Activated CD4-positive, alpha-beta T cell treated with anti-CD3 and anti-CD28 coated beads, Interleukin-2, amount 10 ng/mL, durations not matched to agents 7 days and 5 days (primary cell): Measurements from ENCODE around the gene TADA1. TPM values are rescaled to one million over a fixed set of nuclear protein-coding genes. Genes with fewer than 3 reads are reported as not detected.

Experiments
- CTCF ChIA-PET: fragments of 350-600 bp; sonication (Branson Sonifier 250); formaldehyde crosslinking; loops from one replicate; lab custom pipeline; 2021; ENCODE audit warnings: antibody characterized with exemption; lab: Charles Lee
- POLR2A ChIA-PET: fragments of 350-600 bp; sonication (Branson Sonifier 250); formaldehyde crosslinking; loops from one replicate; lab custom pipeline; 2021; ENCODE audit warnings: antibody characterized with exemption; lab: Charles Lee
- DNase-seq: peaks from one replicate; pipeline ENCODE4 v3.0.0-alpha.2; 2020
- H3K27ac Mint-ChIP-seq: one replicate; pipeline ENCODE4 v1.8.0; 2021; ENCODE audit warnings: mild to moderate bottlenecking, moderate library complexity, mixed read lengths
- H3K27me3 Mint-ChIP-seq: one replicate; pipeline ENCODE4 v1.8.0; 2021; ENCODE audit warnings: mixed read lengths
- H3K36me3 Mint-ChIP-seq: one replicate; pipeline ENCODE4 v1.8.0; 2021; ENCODE audit warnings: low read depth, mixed read lengths
- H3K4me1 Mint-ChIP-seq: one replicate; pipeline ENCODE4 v1.8.0; 2021; ENCODE audit warnings: mixed read lengths
- H3K4me3 Mint-ChIP-seq: one replicate; pipeline ENCODE4 v1.8.0; 2021; ENCODE audit warnings: mild to moderate bottlenecking, moderate library complexity, mixed read lengths
- H3K9me3 Mint-ChIP-seq: one replicate; pipeline ENCODE4 v1.8.0; 2021; ENCODE audit warnings: mixed read lengths
- total RNA-seq, 2 experiments: library from RNA; stranded (reverse); gene quantifications; one replicate each; pipeline ENCODE4 v1.2.3, GENCODE V29; 2021

Gene TADA1
- total RNA-seq, 2 experiments from 2014 or later: 17.0 to 18.8 TPM

- Mint-ChIP-seq H3K9me3 (peaks cover 3% of the 10 kb centered on the region), H3K27me3 (peaks cover 3% of the 10 kb centered on the region), H3K36me3 (peaks cover 5% of the 10 kb centered on the region), H3K4me1 (peaks cover 38% of the 10 kb centered on the region), H3K27ac (no peak overlapping the region), H3K4me3 (no peak overlapping the region)
- no peak for DNase-seq
- ChIA-PET CTCF (interaction anchor here (0.9 to 10.6 kb wide), 10 partner anchors 10 to 359 kb away, joined by 3 to 278 read pairs (median 6); partner anchors contain the start of genes POGK, POU2F1 and TADA1), POLR2A (no interaction called here)
Observed at GRCh38 chr1:166908942-166909341, 32.9 kb upstream of the TADA1 start.

- Mint-ChIP-seq H3K4me1 (peaks cover 40% of the 10 kb centered on the region), H3K36me3 (peaks cover 5% of the 10 kb centered on the region), H3K27ac (no peak overlapping the region), H3K4me3 (no peak overlapping the region), H3K9me3 (peaks cover 3% of the 10 kb centered on the region), H3K27me3 (peaks cover 3% of the 10 kb centered on the region)
- no peak for DNase-seq
- ChIA-PET CTCF (interaction anchor here (1.9 to 10.6 kb wide), 3 partner anchors 24 to 313 kb away, joined by 5 to 278 read pairs (median 6); partner anchors contain the start of gene POU2F1), POLR2A (no interaction called here)
Observed at GRCh38 chr1:166907763-166908162, 31.7 kb upstream of the TADA1 start.

- Mint-ChIP-seq H3K9me3 (peaks cover 3% of the 10 kb centered on the region), H3K36me3 (peaks cover 5% of the 10 kb centered on the region), H3K27ac (no peak overlapping the region), H3K27me3 (peaks cover 2% of the 10 kb centered on the region), H3K4me3 (no peak overlapping the region), H3K4me1 (peaks cover 43% of the 10 kb centered on the region)
- ChIA-PET POLR2A (no interaction called here), CTCF (interaction anchor here (0.6 to 3.3 kb wide), 5 partner anchors 20 to 159 kb away, joined by 3 to 38 read pairs (median 4); partner anchors contain the start of gene TADA1)
- DNase-seq: no peak
Observed at GRCh38 chr1:166907051-166907450, 31.0 kb upstream of the TADA1 start.

GRCh38 chr1:166906647-166907046 lies 30.6 kb upstream of the TADA1 start:
- CTCF ChIA-PET: interaction anchor here (0.6 to 3.3 kb wide), 9 partner anchors 7 to 160 kb away, joined by 3 to 38 read pairs (median 4); partner anchors contain the start of gene TADA1
- H3K27ac Mint-ChIP-seq: no peak overlapping the region
- H3K27me3 Mint-ChIP-seq: peaks cover 2% of the 10 kb centered on the region
- H3K36me3 Mint-ChIP-seq: peaks cover 3% of the 10 kb centered on the region
- H3K4me3 Mint-ChIP-seq: no peak overlapping the region
- H3K4me1 Mint-ChIP-seq: peaks cover 43% of the 10 kb centered on the region
- no peak for DNase-seq
- H3K9me3 Mint-ChIP-seq: peaks cover 3% of the 10 kb centered on the region
- POLR2A ChIA-PET: no interaction called here

GRCh38 chr1:166905900-166906299 lies 29.8 kb upstream of the TADA1 start:
- H3K27me3 Mint-ChIP-seq: peaks cover 2% of the 10 kb centered on the region
- H3K27ac Mint-ChIP-seq: peak overlapping the region; percentile 84
- ChIA-PET CTCF (interaction anchor here (0.8 to 3.3 kb wide), 14 partner anchors 8 to 571 kb away, joined by 3 to 38 read pairs (median 4); partner anchors contain the start of gene TADA1), POLR2A (interaction anchor here (0.6 kb wide), 1 partner anchor 57 kb away, joined by 4 read pairs; no protein-coding TSS in a partner anchor)
- no peak overlapping the region for H3K4me3 Mint-ChIP-seq
- peak; percentile 27 for DNase-seq
- peaks cover 41% of the 10 kb centered on the region for H3K4me1 Mint-ChIP-seq
- no peaks in the 10 kb centered on the region for H3K9me3 Mint-ChIP-seq
- no peaks in the 10 kb centered on the region for H3K36me3 Mint-ChIP-seq

GRCh38 chr1:166905136-166905535 lies 29.1 kb upstream of the TADA1 start:
- no peak overlapping the region for H3K27ac Mint-ChIP-seq
- POLR2A ChIA-PET: interaction anchor here (0.6 kb wide), 1 partner anchor 70 kb away, joined by 3 read pairs; the partner anchor contains the start of gene ILDR2

GRCh38 chr1:166903232-166903631 lies 27.2 kb upstream of the TADA1 start:
- peaks cover 4% of the 10 kb centered on the region for H3K9me3 Mint-ChIP-seq
- ChIA-PET POLR2A (no interaction called here), CTCF (interaction anchor here (1.4 kb wide), 1 partner anchor 19 kb away, joined by 3 read pairs; no protein-coding TSS in a partner anchor)
- H3K27ac Mint-ChIP-seq: no peak overlapping the region
- no peak overlapping the region for H3K4me3 Mint-ChIP-seq
- DNase-seq: no peak
- peaks cover 35% of the 10 kb centered on the region for H3K4me1 Mint-ChIP-seq
- H3K27me3 Mint-ChIP-seq: peaks cover 8% of the 10 kb centered on the region
- no peaks in the 10 kb centered on the region for H3K36me3 Mint-ChIP-seq

More at GRCh38 chr1:166905136-166905535, 29.1 kb upstream of the TADA1 start:
- Mint-ChIP-seq H3K36me3 (no peaks in the 10 kb centered on the region), H3K4me1 (peaks cover 36% of the 10 kb centered on the region), H3K27me3 (peaks cover 4% of the 10 kb centered on the region), H3K4me3 (no peak overlapping the region), H3K9me3 (no peaks in the 10 kb centered on the region)
- no peak for DNase-seq
- CTCF ChIA-PET: interaction anchor here (0.6 to 3.3 kb wide), 11 partner anchors 9 to 1332 kb away, joined by 3 to 38 read pairs (median 4); partner anchors contain the start of gene TADA1

GRCh38 chr1:166902279-166902678 lies 26.2 kb upstream of the TADA1 start:
- no peak overlapping the region for H3K27ac Mint-ChIP-seq
- H3K9me3 Mint-ChIP-seq: peaks cover 10% of the 10 kb centered on the region
- peaks cover 11% of the 10 kb centered on the region for H3K27me3 Mint-ChIP-seq
- H3K4me3 Mint-ChIP-seq: no peak overlapping the region
- no peaks in the 10 kb centered on the region for H3K36me3 Mint-ChIP-seq
- POLR2A ChIA-PET: no interaction called here
- no peak for DNase-seq
- H3K4me1 Mint-ChIP-seq: peaks cover 29% of the 10 kb centered on the region
- CTCF ChIA-PET: interaction anchor here (1.0 to 1.4 kb wide), 3 partner anchors 8 to 157 kb away, joined by 5 to 9 read pairs (median 7); partner anchors contain the start of gene TADA1

- POLR2A ChIA-PET: no interaction called here
- Mint-ChIP-seq H3K9me3 (peaks cover 13% of the 10 kb centered on the region), H3K4me3 (no peak overlapping the region), H3K4me1 (peaks cover 18% of the 10 kb centered on the region), H3K27me3 (peaks cover 17% of the 10 kb centered on the region), H3K36me3 (peaks cover 2% of the 10 kb centered on the region), H3K27ac (no peak overlapping the region)
- CTCF ChIA-PET: no interaction called here
- no peak for DNase-seq
Observed at GRCh38 chr1:166900987-166901386, 24.9 kb upstream of the TADA1 start.

- CTCF ChIA-PET: interaction anchor here (2.0 to 6.3 kb wide), 2 partner anchors 10 to 159 kb away, joined by 8 to 25 read pairs; no protein-coding TSS in a partner anchor
- Mint-ChIP-seq H3K36me3 (peaks cover 2% of the 10 kb centered on the region), H3K9me3 (peaks cover 13% of the 10 kb centered on the region), H3K27me3 (peaks cover 21% of the 10 kb centered on the region), H3K4me3 (no peak overlapping the region), H3K27ac (no peak overlapping the region), H3K4me1 (peaks cover 7% of the 10 kb centered on the region)
- POLR2A ChIA-PET: no interaction called here
- DNase-seq: no peak
Observed at GRCh38 chr1:166899769-166900168, 23.7 kb upstream of the TADA1 start.

GRCh38 chr1:166895766-166896165 lies 19.7 kb upstream of the TADA1 start:
- H3K4me3 Mint-ChIP-seq: no peak overlapping the region
- no peaks in the 10 kb centered on the region for H3K4me1 Mint-ChIP-seq
- H3K9me3 Mint-ChIP-seq: peaks cover 13% of the 10 kb centered on the region
- ChIA-PET CTCF (interaction anchor here (1.5 to 6.3 kb wide), 2 partner anchors 15 to 163 kb away, joined by 3 to 25 read pairs; no protein-coding TSS in a partner anchor), POLR2A (no interaction called here)
- no peak overlapping the region for H3K27ac Mint-ChIP-seq
- no peak for DNase-seq
- peaks cover 2% of the 10 kb centered on the region for H3K36me3 Mint-ChIP-seq
- H3K27me3 Mint-ChIP-seq: peaks cover 45% of the 10 kb centered on the region

- DNase-seq: no peak
- Mint-ChIP-seq H3K27ac (no peak overlapping the region), H3K27me3 (peaks cover 37% of the 10 kb centered on the region), H3K4me3 (no peak overlapping the region), H3K36me3 (no peaks in the 10 kb centered on the region), H3K9me3 (no peaks in the 10 kb centered on the region), H3K4me1 (peaks cover 8% of the 10 kb centered on the region)
- ChIA-PET CTCF (no interaction called here), POLR2A (no interaction called here)
Observed at GRCh38 chr1:166889776-166890175, 13.7 kb upstream of the TADA1 start.
